Measurements from ENCODE around the gene SLC22A2. TPM values are rescaled to one million over a fixed set of nuclear protein-coding genes. Genes with fewer than 3 reads are reported as not detected.
A peak's percentile ranks its signal among the peaks of the same experiment; 100 is the strongest.
"Not testable (repeated sequence)": the region's sequence is repeated elsewhere in the genome, so short reads cannot be mapped to it uniquely, and the experiment has no call there.

SLC22A2 gene
- total RNA-seq, 2 donors from 2014 or later: not detected

DNA sequence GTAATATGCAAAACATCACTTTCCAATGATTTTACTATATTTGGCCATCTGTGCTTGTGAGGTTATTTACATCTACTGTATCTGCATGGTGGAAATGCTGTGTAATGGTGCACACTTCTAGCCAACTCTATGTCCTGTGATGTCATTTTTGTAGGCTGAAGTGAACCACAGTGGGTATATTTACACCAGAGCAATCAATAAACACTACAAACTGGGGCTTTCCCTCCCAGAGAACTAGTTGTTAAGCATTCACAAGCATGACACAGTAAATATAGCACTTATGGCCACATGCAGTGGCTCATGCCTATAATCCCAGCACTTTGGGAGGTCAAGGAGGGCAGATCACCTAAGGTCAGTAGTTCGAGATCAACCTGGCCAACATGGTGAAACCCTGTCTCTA, 4.9 kb downstream of the SLC22A2 start:
- Mint-ChIP-seq H3K4me3 (no peak overlapping the region), H3K36me3 (ENCODE audit: insufficient read depth in 2 of 2) (no peaks in the 10 kb centered on the region), H3K27me3 (ENCODE audit: low read depth) (peaks cover 26% of the 10 kb centered on the region), H3K9me3 (no peaks in the 10 kb centered on the region), H3K27ac (no peak overlapping the region), H3K4me1 (ENCODE audit: low read depth) (peaks cover 8% of the 10 kb centered on the region)
- peak in 1 of 2 donors; percentile 58 for ATAC-seq (replicated peaks in 1 of 2)
- DNase-seq: no peak

DNA sequence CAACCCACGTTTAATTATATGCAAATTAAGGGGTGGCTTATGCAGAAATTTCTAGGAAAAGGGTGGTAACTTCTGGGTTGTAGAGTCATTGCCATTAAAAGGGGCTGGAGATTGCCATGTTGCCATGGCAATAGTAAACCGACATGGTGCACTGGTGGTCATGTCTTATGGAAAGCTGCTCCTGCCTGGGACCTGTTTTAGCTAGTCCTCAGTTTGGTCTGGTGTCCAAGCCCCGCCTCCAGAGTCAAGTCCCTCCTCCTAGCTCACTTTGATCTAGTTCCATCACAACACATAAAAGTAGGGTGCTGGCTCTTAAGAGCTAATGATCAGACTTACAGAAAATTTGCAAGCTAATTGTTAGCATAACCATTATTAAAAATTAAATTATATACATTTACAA, 5.3 kb downstream of the SLC22A2 start:
- Mint-ChIP-seq H3K27ac (no peak overlapping the region), H3K27me3 (ENCODE audit: low read depth) (peaks cover 26% of the 10 kb centered on the region), H3K9me3 (no peaks in the 10 kb centered on the region), H3K4me1 (ENCODE audit: low read depth) (peaks cover 10% of the 10 kb centered on the region), H3K4me3 (no peak overlapping the region), H3K36me3 (ENCODE audit: insufficient read depth in 2 of 2) (no peaks in the 10 kb centered on the region)
- no peak for ATAC-seq (replicated peaks in 1 of 2)
- no peak for DNase-seq

DNA sequence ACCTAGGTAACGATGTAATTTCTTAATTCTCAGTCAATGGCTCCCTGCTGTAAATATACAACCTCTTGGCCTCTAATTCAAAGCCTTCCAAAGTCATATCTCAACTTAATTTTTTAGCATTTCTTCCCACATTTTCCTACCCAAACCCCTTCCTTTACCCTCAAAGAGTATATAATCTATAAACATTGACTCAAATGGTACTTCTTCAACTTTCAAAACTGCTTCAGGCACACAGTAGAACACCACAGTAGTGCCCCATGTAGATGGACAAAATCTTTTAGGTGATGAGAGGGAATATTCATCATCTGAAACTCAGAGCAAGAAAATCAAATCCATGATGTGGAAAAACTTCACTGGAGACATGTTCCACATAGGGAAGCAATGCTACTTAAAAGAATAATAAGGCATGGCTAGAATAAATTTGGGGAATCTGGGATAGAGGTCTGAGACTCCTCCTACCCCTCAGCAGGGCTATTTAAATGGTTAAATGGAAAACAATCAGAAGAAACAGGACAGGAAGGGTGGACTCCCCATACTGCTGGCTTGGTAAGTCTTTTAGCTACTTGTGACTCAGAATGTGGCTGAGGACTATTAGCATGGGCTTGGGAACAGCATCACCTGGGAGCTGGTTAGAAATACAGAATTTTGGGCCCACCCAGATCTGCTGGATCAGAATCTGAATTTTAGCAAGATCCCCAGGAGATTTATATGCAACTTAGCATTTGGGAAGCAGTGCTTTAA, 6.4 kb downstream of the SLC22A2 start:
- no peak overlapping the region for H3K27ac Mint-ChIP-seq
- DNase-seq (no peak), ATAC-seq (replicated peaks in 1 of 2) (peak in 1 of 2 donors; percentile 17)
- H3K36me3 Mint-ChIP-seq (ENCODE audit: insufficient read depth in 2 of 2): no peaks in the 10 kb centered on the region
- no peaks in the 10 kb centered on the region for H3K9me3 Mint-ChIP-seq
- no peak overlapping the region for H3K4me3 Mint-ChIP-seq
- peaks cover 34% of the 10 kb centered on the region for H3K27me3 Mint-ChIP-seq (ENCODE audit: low read depth)
- peaks cover 10% of the 10 kb centered on the region for H3K4me1 Mint-ChIP-seq (ENCODE audit: low read depth)

DNA sequence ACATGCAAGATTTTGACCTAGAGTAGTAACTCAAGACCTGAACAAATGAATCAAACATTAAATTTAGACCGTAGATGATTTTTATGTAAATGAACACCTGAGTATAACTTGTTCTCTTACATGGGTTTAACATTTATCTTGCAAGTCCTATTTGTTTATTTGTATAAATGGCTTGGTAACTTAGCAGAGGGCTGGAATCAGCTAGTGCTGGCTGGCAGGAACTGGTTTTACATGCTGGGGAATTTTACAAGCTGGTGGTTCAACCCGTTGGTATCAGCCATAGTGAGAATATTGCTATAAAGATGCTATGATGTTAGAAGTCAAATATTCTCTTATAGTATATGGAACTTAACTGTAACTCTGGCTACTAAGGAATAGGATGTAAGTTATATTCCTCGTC, 8.9 kb downstream of the SLC22A2 start:
- H3K4me1 Mint-ChIP-seq (ENCODE audit: low read depth): peaks cover 10% of the 10 kb centered on the region
- no peaks in the 10 kb centered on the region for H3K9me3 Mint-ChIP-seq
- no peak overlapping the region for H3K27ac Mint-ChIP-seq
- ATAC-seq (replicated peaks in 1 of 2) (no peak), DNase-seq (no peak)
- H3K4me3 Mint-ChIP-seq: no peak overlapping the region
- no peaks in the 10 kb centered on the region for H3K36me3 Mint-ChIP-seq (ENCODE audit: insufficient read depth in 2 of 2)
- H3K27me3 Mint-ChIP-seq (ENCODE audit: low read depth): peaks cover 33% of the 10 kb centered on the region

DNA sequence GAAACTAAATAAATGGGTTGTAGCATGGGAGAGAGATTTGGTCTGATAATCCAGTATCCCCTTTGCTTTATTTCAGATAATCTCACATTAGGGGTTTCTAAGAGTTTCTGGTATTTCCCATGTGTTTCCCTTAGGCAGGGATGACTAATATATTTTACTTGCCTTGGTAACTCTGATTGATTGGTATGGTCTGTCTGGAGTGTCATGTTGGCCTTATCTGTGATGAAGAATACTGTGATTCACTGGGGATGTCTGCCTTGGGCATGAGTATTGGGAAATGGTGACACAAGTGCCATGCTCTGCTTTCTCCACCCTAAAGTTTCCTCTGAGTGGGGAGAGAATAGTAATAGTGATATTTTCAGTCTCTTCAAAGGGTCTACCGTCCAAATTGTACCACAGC, 10.1 kb downstream of the SLC22A2 start:
- ATAC-seq (replicated peaks in 1 of 2) (peak; percentile 34 to 60), DNase-seq (no peak)
- Mint-ChIP-seq H3K4me1 (ENCODE audit: low read depth) (peaks cover 10% of the 10 kb centered on the region), H3K9me3 (no peaks in the 10 kb centered on the region), H3K27me3 (ENCODE audit: low read depth) (peaks cover 25% of the 10 kb centered on the region), H3K27ac (no peak overlapping the region), H3K36me3 (ENCODE audit: insufficient read depth in 2 of 2) (no peaks in the 10 kb centered on the region), H3K4me3 (no peak overlapping the region)

DNA sequence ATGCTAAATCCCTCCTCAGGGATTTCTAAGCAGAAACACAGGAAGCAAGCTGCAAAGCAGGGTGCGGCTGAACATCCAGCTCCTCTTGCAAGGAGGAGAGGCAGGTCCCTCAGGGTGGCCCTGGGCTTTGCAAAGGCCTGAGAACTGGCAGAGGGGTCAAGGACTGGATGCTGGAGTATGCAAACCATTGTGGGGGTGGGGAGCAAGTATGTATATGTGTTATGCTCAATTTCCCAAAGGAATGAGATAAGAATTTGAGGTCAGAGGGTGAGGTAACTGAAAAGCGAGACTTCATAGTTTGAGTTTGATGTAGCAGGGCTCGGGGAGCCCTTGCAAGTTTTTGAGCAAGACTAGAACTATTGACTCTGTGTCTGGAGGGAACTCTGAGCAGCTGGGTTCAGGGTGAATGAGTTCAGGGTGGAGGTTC, 11.2 kb downstream of the SLC22A2 start:
- no peaks in the 10 kb centered on the region for H3K36me3 Mint-ChIP-seq (ENCODE audit: insufficient read depth in 2 of 2)
- DNase-seq (no peak), ATAC-seq (replicated peaks in 1 of 2) (no peak)
- peaks cover 24% of the 10 kb centered on the region for H3K27me3 Mint-ChIP-seq (ENCODE audit: low read depth)
- peaks cover 10% of the 10 kb centered on the region for H3K4me1 Mint-ChIP-seq (ENCODE audit: low read depth)
- H3K9me3 Mint-ChIP-seq: no peaks in the 10 kb centered on the region
- no peak overlapping the region for H3K27ac Mint-ChIP-seq
- no peak overlapping the region for H3K4me3 Mint-ChIP-seq

DNA sequence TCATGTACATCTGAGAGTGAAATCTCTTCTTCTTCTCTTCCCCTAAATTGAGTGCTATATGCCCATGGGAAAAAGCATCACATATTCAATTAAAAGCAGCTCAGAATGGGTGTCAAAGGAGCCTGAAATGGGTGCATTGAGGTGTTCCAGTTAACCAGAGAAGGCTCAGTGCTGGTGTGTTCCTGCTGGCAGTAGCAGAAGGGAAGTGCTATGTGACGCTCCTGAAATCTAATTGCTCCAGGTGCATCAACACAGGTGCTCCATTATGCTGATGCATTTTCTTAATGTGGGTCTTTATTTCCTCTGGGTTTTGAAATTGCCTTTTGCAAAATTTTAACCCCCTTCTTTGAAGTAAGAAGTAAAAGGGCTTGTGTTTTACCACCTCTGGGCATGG, 17.9 kb downstream of the SLC22A2 start:
- Mint-ChIP-seq H3K27ac (no peak overlapping the region), H3K36me3 (ENCODE audit: insufficient read depth in 2 of 2) (peaks cover 1 to 5% of the 10 kb centered on the region in 2 donors), H3K27me3 (ENCODE audit: low read depth) (peaks cover 5% of the 10 kb centered on the region), H3K4me3 (no peak overlapping the region), H3K4me1 (ENCODE audit: low read depth) (no peaks in the 10 kb centered on the region), H3K9me3 (peaks cover 3 to 5% of the 10 kb centered on the region in 2 donors)
- DNase-seq (no peak), ATAC-seq (replicated peaks in 1 of 2) (no peak)

DNA sequence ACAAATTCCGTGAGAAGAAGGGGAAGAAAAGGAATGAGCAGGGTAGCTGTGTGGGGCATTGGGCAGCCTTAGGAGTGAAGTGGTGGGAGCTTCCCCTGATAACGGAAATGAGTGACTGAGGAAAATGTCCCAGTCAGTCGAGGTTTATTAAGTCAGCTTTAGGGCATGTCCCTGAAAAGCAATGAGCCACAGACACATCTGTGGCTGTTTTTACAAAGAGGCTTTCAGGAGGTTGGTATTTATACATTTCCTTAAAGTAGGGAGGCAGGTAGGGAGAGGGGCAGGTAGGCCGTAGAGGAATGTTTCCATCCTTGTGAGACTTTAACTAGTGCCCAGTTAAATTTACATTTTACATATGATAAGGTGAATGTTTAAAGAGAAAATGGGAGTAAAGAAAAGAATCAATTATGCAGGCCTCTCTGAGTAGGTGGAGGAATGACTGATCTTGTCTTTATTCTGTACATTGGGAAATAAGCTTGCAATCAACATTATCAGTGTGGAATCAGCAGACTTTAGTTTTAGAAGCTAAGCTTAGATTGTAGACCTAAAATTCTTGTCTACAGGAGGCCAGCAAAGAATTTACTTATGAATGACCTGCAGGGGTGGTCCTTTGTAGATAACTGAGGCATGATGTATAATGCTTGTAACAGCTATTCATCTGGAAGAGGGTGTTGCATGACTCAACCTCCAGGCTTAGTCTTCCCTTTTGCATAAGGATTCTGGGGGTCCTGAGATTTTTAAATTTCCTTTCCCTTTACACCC, 18.5 kb downstream of the SLC22A2 start:
- ATAC-seq (replicated peaks in 1 of 2) (no peak), DNase-seq (no peak)
- peaks cover 1 to 5% of the 10 kb centered on the region in 2 donors for H3K36me3 Mint-ChIP-seq (ENCODE audit: insufficient read depth in 2 of 2)
- H3K4me3 Mint-ChIP-seq: no peak overlapping the region
- peaks cover 4 to 5% of the 10 kb centered on the region in 2 donors for H3K9me3 Mint-ChIP-seq
- H3K27me3 Mint-ChIP-seq (ENCODE audit: low read depth): peaks cover 5% of the 10 kb centered on the region
- H3K4me1 Mint-ChIP-seq (ENCODE audit: low read depth): no peaks in the 10 kb centered on the region
- H3K27ac Mint-ChIP-seq: no peak overlapping the region

DNA sequence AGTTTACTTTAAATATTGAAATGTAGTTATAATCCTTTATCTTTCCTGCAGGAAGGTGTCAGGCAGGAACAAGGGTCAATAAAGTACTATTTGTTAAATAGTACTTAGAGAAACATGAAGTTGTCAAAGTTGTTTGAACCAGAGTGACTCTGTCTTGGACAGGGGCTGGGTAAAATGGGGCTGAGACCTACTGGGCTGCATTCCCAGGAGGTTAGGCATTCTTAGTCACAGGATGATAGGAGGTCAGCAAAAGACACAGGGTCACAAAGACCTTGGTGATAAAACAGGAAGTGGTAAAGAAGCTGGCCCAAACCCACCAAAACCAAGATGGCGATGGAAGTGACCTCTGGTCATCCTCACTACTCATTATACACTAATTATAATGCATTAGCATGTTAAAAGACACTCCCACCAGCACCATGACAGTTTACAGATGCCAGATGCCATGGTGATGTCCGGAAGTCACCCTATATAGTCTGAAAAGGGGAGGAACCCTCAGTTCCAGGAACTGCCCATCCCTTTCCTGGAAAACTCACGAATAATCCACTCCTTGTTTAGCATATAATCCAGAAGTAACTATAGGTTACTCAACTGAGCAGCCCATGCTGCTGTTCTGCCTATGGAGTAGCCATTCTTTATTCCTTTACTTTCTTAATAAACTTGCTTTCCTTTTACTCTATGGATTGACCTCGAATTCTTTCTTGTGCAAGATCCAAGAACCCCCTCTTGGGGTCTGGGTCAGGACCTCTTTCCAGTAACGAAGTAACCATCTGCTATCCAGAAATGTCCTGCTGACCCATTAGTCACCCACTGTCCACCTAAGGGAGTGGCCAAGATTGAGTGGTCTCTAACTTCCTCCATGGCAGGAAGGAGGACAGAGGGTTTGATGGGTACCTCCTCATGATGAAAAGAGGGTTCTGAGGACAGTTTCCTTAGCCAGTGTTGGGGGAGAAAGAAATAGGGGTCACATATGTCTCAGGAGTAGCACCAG, 19.6 kb downstream of the SLC22A2 start:
- peaks cover 5% of the 10 kb centered on the region for H3K27me3 Mint-ChIP-seq (ENCODE audit: low read depth)
- H3K4me3 Mint-ChIP-seq: no peak overlapping the region
- DNase-seq (no peak), ATAC-seq (replicated peaks in 1 of 2) (no peak)
- no peaks in the 10 kb centered on the region for H3K4me1 Mint-ChIP-seq (ENCODE audit: low read depth)
- peaks cover 5 to 6% of the 10 kb centered on the region in 2 donors for H3K9me3 Mint-ChIP-seq
- H3K27ac Mint-ChIP-seq: no peak overlapping the region
- peaks cover 1 to 5% of the 10 kb centered on the region in 2 donors for H3K36me3 Mint-ChIP-seq (ENCODE audit: insufficient read depth in 2 of 2)

DNA sequence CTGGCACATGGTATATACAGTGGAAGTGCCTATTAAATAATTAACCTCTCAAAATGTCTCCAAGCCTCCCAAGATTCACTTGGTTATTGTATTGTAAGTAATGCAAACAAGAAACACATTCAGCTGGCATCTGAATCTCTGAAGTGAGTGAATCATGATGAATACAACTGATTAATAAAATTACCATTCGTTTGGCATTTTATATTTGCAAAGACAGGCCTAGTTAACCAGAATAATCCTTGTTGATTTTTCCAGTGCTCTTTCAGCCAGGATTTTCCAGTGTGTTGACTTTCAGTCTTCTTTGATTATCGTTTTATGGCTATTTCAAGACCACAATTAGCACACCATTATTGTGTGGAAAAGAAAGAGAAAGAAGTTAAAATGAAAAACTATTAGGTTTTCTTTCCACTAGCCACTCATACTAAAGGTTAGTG, 20.3 kb downstream of the SLC22A2 start:
- Mint-ChIP-seq H3K27me3 (ENCODE audit: low read depth) (peaks cover 5% of the 10 kb centered on the region), H3K9me3 (peaks cover 5 to 6% of the 10 kb centered on the region in 2 donors)

DNA sequence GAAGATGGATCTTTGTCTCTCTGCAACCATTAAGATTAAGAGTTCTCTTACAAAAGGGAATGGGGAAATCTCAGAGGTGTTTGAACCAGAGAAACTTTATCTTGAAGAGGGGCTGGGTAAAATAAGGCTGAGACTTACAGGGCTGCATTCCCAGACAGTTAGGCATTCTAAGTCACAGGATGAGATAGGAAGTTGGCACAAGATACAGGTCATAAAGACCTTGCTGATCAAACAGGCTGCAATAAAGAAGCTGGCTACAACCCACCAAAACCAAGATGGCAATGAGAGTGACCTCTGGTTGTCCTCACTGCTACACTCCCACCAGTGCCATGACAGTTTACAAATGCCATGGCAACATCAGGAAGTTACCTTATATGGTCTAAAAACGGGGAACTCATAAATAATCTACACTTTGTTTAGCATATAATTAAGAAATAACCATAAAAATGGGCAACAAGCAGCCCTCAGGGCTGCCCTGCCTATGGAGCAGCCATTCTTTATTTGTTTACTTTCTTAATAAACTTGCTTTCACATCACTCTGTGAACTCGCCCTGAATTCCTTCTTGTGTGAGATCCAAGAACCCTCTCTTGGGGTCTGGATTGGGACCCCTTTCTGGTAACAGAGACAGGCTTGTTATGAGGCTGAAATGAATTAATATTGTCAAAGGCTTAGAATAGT, 20.9 kb downstream of the SLC22A2 start:
- not testable (repeated sequence) for H3K9me3 Mint-ChIP-seq; ATAC-seq (replicated peaks in 1 of 2); DNase-seq; H3K4me1 Mint-ChIP-seq (ENCODE audit: low read depth); H3K4me3 Mint-ChIP-seq; H3K27me3 Mint-ChIP-seq (ENCODE audit: low read depth); H3K27ac Mint-ChIP-seq; H3K36me3 Mint-ChIP-seq (ENCODE audit: insufficient read depth in 2 of 2)

More for the DNA sequence above, 20.3 kb downstream of the SLC22A2 start:
- no peak for DNase-seq
- no peak overlapping the region for H3K27ac Mint-ChIP-seq
- H3K4me3 Mint-ChIP-seq: no peak overlapping the region
- H3K36me3 Mint-ChIP-seq (ENCODE audit: insufficient read depth in 2 of 2): peaks cover 1 to 5% of the 10 kb centered on the region in 2 donors
- no peaks in the 10 kb centered on the region for H3K4me1 Mint-ChIP-seq (ENCODE audit: low read depth)
- ATAC-seq (replicated peaks in 1 of 2): no peak

DNA sequence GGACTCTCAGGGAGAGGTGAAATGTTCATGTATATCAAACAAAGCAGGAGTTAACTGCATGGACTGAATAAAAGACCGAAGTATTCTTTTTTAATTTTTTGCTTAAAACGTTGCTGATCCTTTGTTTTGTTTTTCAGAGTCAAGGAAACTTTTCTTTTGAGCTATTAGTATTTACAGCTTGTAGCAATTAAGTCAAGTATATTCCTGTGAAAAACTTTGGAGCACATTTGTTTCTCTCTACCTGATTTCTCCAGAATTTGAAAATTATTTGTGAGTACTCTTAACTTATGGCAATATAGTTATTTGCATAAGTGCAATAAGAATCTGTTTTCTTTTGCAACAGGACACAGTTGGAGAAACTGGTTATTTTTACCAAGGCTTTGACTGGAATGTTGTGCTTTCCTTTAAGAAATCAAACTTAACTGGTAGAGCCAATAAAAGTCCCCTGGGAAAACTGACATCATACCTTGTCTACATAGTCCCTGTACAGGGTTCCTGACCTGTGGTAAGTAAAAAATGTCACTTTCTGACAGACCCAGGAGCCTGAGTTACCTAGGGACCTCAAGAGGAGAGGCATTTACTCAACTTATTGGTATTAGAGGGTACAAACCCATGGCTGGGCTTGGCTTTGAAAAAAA, 22.3 kb downstream of the SLC22A2 start:
- not testable (repeated sequence) for H3K27me3 Mint-ChIP-seq (ENCODE audit: low read depth); H3K36me3 Mint-ChIP-seq (ENCODE audit: insufficient read depth in 2 of 2); H3K4me3 Mint-ChIP-seq; H3K4me1 Mint-ChIP-seq (ENCODE audit: low read depth); H3K27ac Mint-ChIP-seq; H3K9me3 Mint-ChIP-seq; ATAC-seq (replicated peaks in 1 of 2); DNase-seq

Data from activated T-cell treated with anti-CD3 and anti-CD28 coated beads, Interleukin-2, amount 50 U/mL, for 72 hours (primary cell).